Renal cortex interstitium (tissue), 11 donors: ENCODE data around the gene SMURF1. TPM values are rescaled to one million over a fixed set of nuclear protein-coding genes. Genes with fewer than 3 reads are reported as not detected.
A peak's percentile ranks its signal among the peaks of the same experiment; 100 is the strongest.

Source experiments
- DNase-seq, 11 donors: peaks; one replicate each; pipeline ENCODE4 v3.0.0-alpha.2; 2013; ENCODE audit warnings: low read depth in 9 of 11, low spot score in 4 of 11; ENCODE audit errors: extremely low read depth in 1 of 11
- polyA plus RNA-seq, 3 donors: library from polyadenylated mRNA; unstranded; fragments of 120-200 nt; gene quantifications; one replicate each; pipeline ENCODE4 v1.2.1, GENCODE V29; 2013; ENCODE audit not compliant: insufficient read length in 3 of 3

The SMURF1 gene
- polyA plus RNA-seq, 3 donors, result 15.1 to 17.9 (median 15.9) TPM

GRCh38 chr7:99001482-99002147 lies 142.3 kb downstream of the SMURF1 start:
- DNase-seq, result peak in 1 of 11 donors; percentile 20

- DNase-seq, result no peak
Measured at GRCh38 chr7:99000904-99001465, 142.9 kb downstream of the SMURF1 start.

GRCh38 chr7:99000196-99000903 lies 143.6 kb downstream of the SMURF1 start:
- DNase-seq, result no peak

- DNase-seq, result no peak
Measured at GRCh38 chr7:98998821-98999725, 144.8 kb downstream of the SMURF1 start.

GRCh38 chr7:98997846-98998245 lies 146.1 kb downstream of the SMURF1 start:
- no peak for DNase-seq

- no peak for DNase-seq
Measured at GRCh38 chr7:98996150-98996552, 147.8 kb downstream of the SMURF1 start.

- no peak for DNase-seq
Measured at GRCh38 chr7:98995523-98996149, 148.3 kb downstream of the SMURF1 start.

GRCh38 chr7:98995111-98995510 lies 148.8 kb downstream of the SMURF1 start:
- DNase-seq, result no peak

- DNase-seq, result no peak
Measured at GRCh38 chr7:98994046-98994944, 149.6 kb downstream of the SMURF1 start.

GRCh38 chr7:98993024-98993897 lies 150.6 kb downstream of the SMURF1 start:
- no peak for DNase-seq

GRCh38 chr7:98992076-98992475 lies 151.8 kb downstream of the SMURF1 start:
- no peak for DNase-seq

- DNase-seq, result no peak
Measured at GRCh38 chr7:98991141-98991540, 152.8 kb downstream of the SMURF1 start.

- DNase-seq, result no peak
Measured at GRCh38 chr7:98990356-98990755, 153.6 kb downstream of the SMURF1 start.

GRCh38 chr7:98988641-98989040 lies 155.3 kb downstream of the SMURF1 start:
- no peak for DNase-seq

- no peak for DNase-seq
Measured at GRCh38 chr7:98985945-98986344, 158.0 kb downstream of the SMURF1 start.

- no peak for DNase-seq
Measured at GRCh38 chr7:98985406-98985805, 158.5 kb downstream of the SMURF1 start.

- DNase-seq, result no peak
Measured at GRCh38 chr7:98984126-98984525, 159.8 kb downstream of the SMURF1 start.
